ENCODE data around the gene SEMA4D.

DNA sequence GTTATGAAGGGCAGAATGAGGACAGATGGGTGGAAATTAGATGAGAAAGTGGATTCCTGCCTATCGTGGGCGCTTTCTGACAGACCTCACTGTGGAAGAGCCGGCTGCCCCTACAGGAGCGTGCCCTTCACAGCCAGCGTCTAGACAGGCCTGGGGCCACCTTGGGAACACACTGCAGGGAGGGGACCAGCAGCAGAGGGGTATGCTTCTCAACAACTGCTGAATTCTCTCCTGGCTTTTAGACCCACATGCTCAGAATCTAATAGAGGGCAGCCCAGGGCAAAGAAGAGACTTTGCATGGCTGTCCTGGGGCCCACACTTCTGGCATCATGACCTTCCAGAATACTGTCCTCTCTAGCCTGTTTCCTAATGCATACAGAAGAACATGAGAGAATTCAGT is 2.1 kb upstream of the SEMA4D start:
- TF ChIP-seq CTCF (IDR thresholded peaks at IDR 0.05; ENCODE audit: low read depth, low read length) (no peak), EZH2phosphoT487 (IDR thresholded peaks at IDR 0.05; ENCODE audit: low read depth) (no peak)
